Glomerular visceral epithelial cell (primary cell): ENCODE results near the gene LIME1.

Experiments
- DNase-seq: peaks from one replicate; pipeline ENCODE4 v3.0.0-alpha.2; 2016; ENCODE audit errors: extremely low spot score

LIME1 gene

DNA sequence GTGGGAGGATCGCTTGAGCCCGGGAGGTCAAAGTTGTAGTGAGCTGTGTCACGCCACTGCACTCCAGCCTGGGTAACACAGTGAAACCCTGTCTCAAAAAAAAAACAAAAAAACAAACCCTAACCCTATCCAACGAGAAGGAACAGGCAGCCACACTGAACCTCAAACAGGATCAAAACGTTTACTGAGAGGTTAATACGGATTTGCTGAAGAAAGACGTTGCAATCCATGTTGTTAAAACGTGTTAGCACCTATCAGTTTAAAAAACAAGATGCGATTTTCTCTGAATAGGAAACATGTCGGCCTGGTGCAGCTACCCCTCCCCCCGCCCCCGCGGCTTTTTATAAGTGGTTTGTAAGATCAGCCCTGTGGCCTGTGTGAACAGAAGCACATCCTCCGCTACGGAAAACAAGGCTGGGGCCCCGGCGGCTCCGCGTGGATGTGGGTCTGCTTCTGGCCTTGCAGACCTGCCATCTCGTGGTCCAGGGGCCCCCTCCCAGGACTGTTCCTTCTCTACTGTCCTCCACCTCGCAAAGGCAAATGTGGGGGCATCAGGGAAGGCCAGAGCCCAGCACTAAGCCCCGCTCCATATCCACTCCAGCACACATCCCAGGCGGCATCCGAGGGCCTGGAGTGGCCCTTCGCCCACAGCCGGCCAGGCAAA is 14.5 kb downstream of the LIME1 start:
- DNase-seq, result no peak

DNA sequence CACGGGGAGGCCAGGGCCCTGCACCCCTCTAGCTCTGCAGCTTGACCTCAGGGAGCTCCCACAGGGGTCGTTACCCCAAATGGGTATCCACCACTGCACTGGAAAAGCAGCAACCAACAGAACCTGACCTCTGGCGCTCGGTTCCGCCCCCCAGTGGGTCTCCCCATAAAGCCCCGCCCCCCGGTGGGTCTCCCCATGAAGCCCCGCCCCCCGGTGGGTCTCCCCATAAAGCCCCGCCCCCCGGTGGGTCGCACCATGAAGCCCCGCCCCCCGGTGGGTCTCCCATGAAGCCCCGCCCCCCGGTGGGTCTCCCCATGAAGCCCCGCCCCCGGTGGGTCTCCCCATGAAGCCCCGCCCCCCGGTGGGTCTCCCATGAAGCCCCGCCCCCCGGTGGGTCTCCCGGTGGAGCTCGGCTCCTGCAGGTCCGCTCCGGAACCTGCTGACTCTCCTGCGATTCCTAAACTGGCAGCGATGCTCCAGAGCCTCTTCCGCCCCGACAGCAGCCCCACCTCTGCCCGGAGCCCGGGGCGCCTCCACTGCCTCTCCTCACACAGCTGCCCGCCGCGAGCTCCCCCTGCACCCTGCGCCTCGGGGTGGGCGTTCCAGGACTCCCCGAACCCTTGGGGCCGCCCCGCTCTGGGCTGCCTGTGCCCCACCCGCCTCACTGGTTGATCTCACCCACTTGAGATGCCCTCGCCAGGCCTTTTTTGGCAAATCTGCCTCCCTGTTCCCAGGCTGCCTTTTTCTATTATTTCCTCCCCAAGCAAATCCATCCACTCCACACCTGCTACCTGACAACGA is 15.2 kb downstream of the LIME1 start:
- DNase-seq, result no peak

DNA sequence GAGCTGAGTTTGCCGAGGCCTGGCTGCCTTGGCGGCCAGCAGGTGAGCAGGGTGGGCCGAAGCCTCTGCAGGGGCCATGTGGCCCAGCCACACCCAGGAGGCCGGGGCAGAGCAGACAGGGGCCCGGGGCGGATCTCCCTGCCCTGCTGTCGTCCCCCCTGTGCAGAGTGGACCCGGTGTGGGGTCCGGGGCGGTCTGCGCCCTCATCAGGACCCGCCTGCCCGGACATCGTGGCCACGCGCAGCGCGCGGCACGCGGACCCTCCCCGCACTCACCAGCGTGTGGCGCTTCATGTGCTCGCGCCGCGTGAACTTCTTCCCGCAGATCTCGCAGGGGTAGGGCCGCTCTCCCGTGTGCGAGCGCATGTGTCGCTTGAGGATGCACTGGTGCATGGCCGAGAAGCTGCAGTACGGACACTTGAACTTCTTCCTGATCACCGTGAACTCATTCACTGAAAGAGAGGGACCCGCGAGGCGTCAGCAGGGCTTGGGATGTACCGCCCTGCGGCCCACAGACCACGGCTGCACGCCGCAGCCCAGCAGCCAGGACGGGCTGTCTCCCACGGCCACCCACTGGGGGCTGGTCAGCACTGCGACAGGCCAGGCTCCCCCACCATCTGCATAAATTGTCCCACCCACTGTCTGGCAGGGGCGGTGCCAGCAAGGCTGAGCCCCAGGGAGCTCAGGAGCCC is 16.1 kb downstream of the LIME1 start:
- no peak for DNase-seq

DNA sequence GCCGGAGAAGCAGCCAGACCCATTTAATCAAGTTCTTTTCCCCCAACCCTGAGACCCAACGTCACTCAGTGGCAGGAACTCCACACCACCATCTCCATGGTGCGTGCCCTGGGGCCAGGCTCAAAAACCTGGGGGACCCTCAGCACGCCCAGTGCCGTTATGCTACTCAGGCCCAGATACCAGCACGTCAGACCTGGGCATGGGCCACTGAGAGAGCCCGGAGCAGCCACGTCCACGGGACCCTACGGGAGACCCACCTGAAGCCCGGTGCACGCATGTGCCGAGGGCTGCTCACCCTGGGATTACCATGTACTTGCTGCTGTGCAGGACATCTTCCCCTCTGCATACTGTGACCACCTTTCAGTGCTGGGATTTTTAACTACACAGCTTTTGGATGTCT is 16.9 kb downstream of the LIME1 start:
- DNase-seq, result no peak

DNA sequence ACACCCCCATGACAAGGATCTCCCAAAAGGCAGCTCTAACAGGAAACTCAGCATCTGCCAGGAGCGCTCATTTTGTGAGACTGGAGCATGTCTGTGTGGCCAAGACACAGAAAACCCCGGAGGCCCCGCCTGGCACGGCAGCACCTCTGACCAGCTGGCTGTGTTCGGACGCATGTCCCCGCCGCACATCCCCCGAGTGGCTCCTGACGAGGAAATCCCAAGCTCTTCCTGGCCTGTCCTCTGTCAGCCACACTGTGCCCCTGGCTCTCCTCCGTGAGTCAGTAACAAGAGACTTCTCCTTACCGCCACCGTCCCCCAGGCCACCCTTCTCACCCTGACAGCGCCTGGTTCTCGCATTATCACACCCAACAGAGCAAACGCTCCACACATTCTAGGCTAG is 17.5 kb downstream of the LIME1 start:
- no peak for DNase-seq

DNA sequence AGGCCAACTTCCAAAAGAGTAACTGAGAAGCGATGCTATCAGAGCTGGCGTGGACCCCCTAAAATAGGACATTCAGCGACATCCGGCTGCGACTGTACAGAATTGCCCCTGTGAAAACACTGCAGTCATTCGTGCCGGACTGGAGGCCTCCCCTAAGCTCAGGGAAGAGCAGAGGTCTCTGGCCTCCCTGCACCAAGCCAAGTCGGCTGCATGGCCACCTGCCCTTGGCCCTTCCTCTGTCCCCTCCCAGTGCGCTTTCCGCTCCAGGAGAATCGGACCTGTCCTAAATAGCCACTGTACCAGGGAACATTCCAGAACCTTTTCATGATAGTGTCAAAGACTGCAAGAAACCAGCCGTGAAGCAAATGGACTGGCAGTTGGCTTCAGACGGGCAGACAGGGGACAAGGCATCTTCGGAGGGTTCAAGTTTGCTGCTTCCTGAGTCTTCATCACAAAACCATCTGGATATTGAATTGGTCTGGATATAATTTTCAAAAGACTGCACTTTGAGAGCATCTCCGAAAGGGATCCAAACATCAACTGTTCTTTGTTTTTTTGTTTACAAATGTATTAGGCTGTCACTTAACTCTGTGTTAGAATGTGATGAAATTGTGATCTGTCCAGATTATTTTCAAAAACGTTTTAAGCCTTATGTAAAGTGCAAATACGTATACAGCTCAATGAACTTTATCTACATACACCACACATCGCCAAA is 19.6 kb downstream of the LIME1 start:
- no peak for DNase-seq

DNA sequence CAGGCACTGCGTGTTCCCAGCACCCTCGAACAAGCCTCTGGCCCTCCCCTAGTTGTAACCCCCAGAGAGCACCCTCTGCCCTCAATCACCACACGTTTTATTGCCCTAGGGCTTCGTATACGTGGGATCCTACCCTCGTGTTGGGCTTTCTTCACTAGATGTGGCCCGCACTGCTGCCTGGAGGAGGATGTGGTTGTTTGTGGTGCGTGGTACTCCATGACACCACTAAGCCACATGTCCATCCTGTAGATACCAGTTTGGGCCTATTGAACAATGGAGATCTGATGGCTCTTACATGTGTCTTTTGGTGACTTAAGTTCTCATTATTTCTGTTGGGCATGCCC is 20.2 kb downstream of the LIME1 start:
- DNase-seq, result no peak

DNA sequence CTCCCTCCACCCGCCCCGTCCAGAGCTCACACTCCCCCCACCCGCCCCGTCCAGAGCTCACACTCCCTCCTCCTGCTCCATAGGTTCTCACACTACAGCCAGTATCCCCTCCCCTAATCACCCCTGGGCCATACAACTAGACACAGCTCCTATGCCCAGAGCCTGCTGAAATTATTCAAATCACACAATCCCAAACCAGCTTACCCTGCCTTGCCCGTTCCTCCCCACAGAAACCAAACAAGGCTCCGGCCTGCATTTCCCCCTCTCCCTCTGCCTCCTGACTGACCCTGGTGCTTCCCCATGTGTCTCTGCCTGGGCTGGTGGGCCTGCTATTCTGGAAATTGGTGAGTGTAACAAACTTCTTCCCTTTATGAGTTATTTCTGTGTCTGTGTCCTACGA is 21.7 kb downstream of the LIME1 start:
- DNase-seq, result no peak

DNA sequence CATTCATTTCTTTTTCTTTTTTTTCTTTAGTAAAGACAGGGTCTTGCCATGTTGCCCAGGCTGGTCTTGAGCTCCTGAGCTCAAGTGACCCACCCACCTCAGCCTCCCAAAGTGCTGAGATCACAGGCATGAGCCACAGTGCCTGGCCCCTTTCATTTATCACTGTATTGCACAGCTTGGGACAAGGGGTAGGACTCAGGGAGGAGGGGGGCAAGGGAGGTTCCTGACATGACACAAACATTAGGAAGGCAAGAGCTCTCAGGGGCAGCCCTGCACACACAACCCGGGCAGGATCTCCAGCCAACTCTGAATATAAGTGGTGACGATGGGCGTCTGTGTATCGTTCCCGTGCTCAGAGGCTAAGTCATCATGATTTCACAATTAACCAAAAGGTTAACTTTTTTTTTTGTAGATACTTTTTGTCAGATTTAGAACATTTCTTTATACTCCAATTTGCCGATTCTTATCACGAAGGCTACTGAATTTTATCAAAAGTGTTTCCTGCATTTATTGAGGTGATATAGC is 23.0 kb downstream of the LIME1 start:
- no peak for DNase-seq

DNA sequence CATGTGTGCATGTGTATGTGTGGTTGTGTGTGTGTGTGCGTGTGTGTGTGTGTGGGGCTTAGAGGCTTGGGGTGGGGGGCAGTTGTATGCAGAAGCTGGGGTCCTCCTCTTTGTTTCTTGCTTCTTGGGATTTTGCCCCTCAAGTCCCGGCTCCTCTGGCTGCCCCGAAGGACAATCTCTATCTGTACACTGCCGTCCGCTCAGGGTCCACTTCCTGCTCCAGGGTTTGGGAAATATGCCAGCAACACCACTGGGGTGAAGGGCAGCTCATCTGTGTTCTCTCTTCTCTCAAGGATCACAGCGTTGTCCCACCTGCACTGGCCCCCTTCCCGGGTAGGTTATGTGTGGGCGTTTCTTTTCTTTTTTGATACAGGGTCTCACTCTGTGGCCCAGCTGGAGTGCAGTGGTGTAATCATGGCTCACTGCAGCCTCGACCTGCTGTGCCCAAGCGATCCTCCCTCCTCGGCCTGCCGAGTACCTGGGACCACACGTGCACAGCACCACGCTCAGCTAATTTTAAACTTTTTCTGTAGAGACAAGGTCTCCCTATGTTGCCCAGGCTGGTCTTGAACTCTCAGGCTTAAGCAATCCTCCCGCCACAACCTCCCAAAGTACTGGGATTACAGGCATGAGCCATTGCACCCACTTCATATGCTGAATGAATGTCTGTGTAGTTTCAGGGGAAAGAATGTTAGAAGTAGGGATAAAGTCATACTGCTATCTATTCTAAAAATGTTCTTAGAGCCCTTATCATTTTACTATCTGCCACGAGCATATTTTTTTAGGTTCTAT is 28.8 kb downstream of the LIME1 start:
- DNase-seq, result no peak

DNA sequence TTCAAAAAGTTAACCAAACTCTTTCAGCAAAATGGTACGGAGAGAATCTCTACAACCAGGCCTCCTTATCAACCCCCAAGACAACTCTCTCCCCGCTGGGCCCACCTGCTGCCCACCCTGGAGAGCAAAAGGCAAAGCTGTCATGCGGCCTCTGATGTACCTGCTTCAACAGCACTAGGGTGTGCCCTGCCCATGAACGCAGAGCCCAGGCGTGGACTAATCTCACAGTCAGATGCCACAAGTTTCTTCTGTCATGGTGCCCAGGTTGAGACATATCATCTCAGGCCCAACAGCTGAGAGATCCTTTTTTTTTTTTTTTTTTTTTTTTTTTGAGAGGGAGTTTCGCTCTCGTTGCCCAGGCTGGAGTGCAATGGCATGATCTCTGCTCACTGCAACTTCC is 29.4 kb downstream of the LIME1 start:
- no peak for DNase-seq

DNA sequence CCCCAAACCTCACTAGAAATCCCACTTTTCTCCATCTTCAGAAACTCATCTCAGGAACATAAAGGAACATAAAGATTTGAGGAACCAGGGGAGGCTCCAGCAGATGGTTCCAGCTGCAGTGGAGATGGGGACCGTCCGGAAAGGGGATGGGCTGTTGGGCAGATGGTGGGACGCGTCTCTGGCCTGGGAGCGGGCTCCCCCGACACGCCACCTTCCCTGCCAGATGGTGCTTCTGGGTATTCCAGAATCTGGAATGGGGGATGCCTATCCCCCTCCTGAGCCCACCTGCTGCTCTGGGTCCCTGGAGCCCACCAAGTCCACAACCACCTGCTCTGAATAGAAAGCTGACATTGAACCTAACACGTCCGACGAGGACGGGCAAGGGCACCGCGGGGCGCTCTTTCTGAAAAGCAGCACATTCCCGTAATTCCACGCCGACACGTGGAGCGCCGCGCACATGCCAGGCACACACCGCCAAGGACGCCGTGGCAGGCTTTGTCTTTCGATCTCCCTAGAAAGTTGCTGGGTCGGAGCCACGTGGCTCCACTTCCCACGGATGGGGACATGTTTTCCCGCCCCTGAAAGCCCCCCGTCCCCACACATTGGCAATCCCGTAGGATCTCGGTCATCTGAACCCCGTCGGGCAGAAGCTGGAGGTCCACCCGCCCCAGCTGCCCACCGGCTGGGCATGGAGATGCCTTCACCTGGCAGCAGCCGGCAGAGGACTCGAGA is 30.4 kb downstream of the LIME1 start:
- DNase-seq, result no peak

DNA sequence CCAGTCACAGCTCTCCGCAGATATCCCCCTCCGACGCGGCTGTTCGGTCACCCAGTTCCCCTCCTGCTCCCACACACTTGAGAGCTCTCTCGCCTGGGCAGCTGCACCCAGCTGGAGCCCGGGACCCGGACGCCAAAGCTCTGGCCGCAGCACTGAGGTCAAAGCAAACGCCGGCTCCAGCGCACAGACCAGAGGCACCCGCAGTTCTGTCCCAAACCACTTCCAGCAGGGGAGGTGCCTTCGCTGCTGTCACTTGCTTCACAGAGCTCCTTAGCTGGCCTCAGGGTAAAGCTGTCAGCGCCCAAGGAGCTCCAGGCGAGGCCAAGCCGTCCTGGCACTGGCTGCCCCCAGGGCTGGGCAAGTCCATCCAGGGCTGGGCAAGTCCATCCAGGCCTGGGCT is 31.0 kb downstream of the LIME1 start:
- no peak for DNase-seq

DNA sequence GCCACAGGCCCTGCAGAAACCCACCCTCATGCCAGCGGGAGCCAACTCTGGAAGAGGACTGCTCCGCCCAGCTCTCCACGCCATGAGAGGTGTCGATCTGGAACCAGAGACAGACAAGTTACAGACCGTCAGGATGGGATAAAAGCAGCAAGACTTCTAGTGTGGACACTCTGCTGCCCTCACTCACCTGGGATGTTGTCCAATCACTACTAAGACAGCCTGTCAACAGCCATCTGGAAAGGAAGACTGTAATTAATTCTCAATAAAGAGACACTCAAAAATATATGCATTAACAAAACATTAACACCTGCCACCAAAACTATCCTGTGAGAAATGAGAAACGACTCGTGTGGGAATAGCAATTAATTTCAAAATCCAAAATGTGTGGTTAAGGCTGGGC is 31.4 kb downstream of the LIME1 start:
- no peak for DNase-seq

DNA sequence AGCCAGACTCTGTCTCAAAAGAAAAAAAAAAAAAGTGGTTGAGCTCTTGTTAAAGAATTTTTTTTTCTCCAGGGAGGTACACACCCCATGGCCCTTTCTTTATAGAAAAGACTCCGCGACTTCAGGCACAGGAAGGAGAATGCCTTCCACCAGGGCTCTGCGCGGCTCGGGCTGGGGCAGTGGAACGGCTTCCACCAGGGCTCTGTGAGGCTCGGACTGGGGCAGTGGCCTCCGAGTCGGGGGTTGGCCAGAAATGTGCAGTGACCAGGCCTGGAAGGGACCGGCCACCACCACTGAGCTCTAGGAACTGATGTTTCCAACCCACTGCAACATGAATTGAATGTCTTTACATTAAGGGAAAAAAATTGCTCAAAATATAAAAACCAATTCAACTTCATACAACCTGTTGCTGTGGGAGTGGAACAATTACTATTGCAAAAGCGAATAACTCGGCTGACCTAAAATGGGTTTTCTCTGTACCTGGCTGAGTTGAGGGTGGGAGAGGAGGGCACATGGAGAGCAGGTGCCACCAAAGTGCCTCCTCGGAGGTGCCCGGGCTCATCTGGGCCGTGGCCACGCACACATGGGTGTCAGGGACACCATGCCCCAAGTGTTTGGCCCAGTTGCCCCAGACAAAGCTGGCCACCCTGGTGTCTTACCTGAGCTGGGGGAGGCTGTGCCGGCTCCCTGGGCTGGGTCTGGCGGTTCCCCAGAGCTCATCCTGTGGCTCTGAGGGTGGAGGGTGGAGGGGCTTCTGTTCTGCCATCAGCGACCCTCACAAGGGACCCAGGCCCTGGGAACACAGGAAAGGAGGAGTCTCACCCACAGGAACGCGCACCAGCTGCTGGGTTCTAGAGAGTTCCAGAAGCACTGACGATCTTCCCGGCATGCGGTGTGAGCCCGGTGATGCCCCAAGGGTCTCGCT is 32.4 kb downstream of the LIME1 start:
- DNase-seq, result no peak

DNA sequence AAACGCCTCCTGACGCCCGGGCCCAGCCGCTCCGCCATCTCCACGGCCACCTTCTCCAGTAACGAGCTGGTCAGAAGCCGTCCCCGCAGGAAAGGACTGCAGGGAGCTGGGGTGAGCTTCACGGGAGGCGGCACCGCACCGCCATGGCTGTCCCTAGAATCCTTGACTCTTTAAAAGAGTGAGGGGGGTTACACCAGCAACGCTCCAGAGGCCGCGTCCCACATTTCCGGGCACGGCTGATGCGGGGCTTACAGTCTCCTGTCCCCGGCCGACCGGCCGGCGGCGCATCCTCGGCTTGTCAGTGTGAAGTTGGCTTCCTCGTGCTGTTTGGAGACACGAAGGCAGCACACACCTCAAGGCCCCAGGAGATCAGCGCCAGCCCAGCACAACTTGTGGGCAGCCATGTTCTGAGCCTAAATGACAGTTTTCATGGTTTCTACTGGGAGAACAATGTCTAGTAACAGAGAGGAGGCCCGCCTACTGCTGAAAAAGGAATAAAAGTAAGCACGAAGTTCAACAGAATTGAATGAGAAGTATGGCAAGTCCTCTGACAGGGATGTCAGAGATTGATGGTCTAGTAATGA is 33.5 kb downstream of the LIME1 start:
- no peak for DNase-seq

DNA sequence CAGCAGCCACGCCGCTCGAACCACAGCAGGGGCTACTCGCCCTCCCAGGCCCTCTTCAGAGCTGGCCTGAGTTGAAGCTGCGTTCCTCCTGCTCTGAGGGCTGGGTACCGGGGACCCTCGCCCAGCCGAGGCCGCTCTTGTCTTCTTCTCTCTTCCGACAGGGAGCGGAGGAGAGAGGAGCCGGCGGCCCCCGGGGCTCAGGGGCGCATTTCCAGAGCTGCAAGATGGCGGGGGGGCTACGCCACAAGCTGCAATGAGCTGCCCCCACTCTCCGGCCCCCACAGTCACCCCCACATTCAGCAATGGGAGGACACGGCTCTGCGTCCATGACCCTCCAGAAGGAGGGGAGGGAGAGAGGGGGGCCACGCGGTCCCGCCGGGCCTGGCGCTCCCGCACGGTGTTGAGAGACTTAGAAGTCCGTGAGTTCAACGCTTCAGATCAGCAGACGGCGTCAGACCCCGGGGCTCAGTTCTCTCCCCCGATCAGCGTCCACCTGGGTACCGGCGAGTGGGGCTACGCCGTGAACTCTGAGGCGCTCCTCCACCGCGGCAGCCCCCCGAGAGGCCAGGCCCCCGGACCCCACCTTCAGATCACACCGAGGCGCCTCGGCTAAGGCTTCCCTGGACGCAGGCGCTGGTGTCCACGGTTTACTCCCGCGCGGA is 34.7 kb downstream of the LIME1 start:
- no peak for DNase-seq

DNA sequence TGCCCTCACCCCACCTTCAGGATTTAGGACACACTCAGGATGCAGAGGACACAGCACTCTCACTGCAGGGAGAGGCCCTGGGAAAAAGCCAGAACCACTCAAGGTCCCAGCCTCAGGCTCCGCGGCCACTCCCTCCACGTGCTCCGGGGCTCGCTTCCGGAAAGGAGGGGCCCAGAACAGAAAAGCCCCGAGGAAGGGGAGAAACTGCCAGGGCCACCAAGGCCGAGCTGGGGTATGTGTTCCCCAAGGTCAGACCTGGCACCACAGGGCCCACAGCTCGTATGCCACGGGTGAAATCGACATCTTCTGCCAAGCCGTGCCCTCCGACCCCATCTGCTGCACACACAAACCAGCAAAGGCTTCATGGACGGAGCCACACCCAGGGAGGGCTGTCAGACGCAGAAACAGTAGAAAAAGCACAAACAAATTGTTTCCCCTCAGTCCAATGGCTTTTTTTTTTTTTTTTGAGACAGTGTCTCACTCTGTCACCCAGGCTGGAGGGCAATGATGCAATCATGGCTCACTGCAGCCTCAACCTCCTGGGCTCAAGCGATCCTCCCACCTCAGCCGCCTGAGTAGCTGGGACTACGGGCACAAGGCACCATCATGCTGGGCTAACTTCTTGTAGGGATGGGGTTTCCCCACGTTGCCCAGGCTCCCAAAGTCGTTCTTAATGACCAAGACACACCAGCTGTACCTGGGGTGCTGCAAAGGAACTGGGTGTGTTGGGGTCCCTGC is 36.5 kb downstream of the LIME1 start:
- no peak for DNase-seq
